ENCODE data around the gene BCL2L11. TPM values are rescaled to one million over a fixed set of nuclear protein-coding genes. Genes with fewer than 3 reads are reported as not detected.

Gene BCL2L11
- total RNA-seq, 1 experiment from 2014 or later: 21.2 TPM

- no peak overlapping the region for H3K18ac ChIP-seq (ENCODE audit: insufficient read length, low read depth, low read length)
- H3K23ac ChIP-seq (ENCODE audit: insufficient read length, low read depth, low read length): no peak overlapping the region
- H3K79me2 ChIP-seq (ENCODE audit: insufficient read depth, low read length): no peaks in the 10 kb centered on the region
- no peak overlapping the region for H2AFZ ChIP-seq (ENCODE audit: low read length)
- H2BK12ac ChIP-seq (ENCODE audit: insufficient read length, low read depth, low read length): no peak overlapping the region
- H3K27ac ChIP-seq (ENCODE audit: insufficient read length, low read depth, low read length): no peak overlapping the region
- no peak overlapping the region for H3K56ac ChIP-seq (ENCODE audit: insufficient read length, low read depth, low read length)
- H3K4ac ChIP-seq (ENCODE audit: low read depth, low read length): no peak overlapping the region
- Mint-ChIP-seq H3K4me3 (no peak overlapping the region), H3K4me1 (no peaks in the 10 kb centered on the region), H3K27ac (no peak overlapping the region), H3K27me3 (ENCODE audit: low read depth) (peaks cover 8% of the 10 kb centered on the region), H3K36me3 (ENCODE audit: insufficient read depth in 1 of 3, low read depth in 3 of 3) (no peaks in the 10 kb centered on the region), H3K9me3 (no peaks in the 10 kb centered on the region)
- no peak overlapping the region for H4K5ac ChIP-seq (ENCODE audit: insufficient read length, low read depth, low read length)
- no peak overlapping the region for H2BK120ac ChIP-seq (ENCODE audit: low read depth, low read length, poor library complexity, severe bottlenecking)
- DNase-seq: no peak
- H2BK5ac ChIP-seq (ENCODE audit: insufficient read length, low read length): no peak overlapping the region
- no peaks in the 10 kb centered on the region; the same call in 1 of the 2 replicates for H3K27me3 ChIP-seq (ENCODE audit: insufficient read depth, low read length)
- H3K9ac ChIP-seq (ENCODE audit: extremely low read depth, insufficient read length, low read length): no peak overlapping the region
- H4K91ac ChIP-seq (ENCODE audit: insufficient read length, low read depth, low read length): no peak overlapping the region
- H2BK15ac ChIP-seq (ENCODE audit: low read depth, low read length): no peak overlapping the region
- no peak overlapping the region for H2BK20ac ChIP-seq (ENCODE audit: low read depth, low read length, poor library complexity, severe bottlenecking)
- no CpG with 5 or more reads among the region's 2 CpGs for WGBS (ENCODE audit: extremely low coverage, insufficient read length, low lambda C conversion rate)
- H3K4me1 ChIP-seq (ENCODE audit: insufficient read depth, low read length): no peaks in the 10 kb centered on the region
- H3K23me2 ChIP-seq (ENCODE audit: insufficient read length, low read depth, low read length, poor library complexity, severe bottlenecking): no peaks in the 10 kb centered on the region
- no peak overlapping the region for H2AK5ac ChIP-seq (ENCODE audit: insufficient read length, low read length)
- H4K20me1 ChIP-seq (ENCODE audit: control insufficient read depth, insufficient read depth, insufficient read length): no peaks in the 10 kb centered on the region
- H3K14ac ChIP-seq (ENCODE audit: insufficient read depth, low read length): no peak overlapping the region; the same call in 1 of the 2 replicates
- H3K79me1 ChIP-seq (ENCODE audit: insufficient read depth, low read depth, low read length, poor library complexity, severe bottlenecking): no peaks in the 10 kb centered on the region
- H3T11ph ChIP-seq (ENCODE audit: low read length): no peak overlapping the region
- TF ChIP-seq, protein P1, sequence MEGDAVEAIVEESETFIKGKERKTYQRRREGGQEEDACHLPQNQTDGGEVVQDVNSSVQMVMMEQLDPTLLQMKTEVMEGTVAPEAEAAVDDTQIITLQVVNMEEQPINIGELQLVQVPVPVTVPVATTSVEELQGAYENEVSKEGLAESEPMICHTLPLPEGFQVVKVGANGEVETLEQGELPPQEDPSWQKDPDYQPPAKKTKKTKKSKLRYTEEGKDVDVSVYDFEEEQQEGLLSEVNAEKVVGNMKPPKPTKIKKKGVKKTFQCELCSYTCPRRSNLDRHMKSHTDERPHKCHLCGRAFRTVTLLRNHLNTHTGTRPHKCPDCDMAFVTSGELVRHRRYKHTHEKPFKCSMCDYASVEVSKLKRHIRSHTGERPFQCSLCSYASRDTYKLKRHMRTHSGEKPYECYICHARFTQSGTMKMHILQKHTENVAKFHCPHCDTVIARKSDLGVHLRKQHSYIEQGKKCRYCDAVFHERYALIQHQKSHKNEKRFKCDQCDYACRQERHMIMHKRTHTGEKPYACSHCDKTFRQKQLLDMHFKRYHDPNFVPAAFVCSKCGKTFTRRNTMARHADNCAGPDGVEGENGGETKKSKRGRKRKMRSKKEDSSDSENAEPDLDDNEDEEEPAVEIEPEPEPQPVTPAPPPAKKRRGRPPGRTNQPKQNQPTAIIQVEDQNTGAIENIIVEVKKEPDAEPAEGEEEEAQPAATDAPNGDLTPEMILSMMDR (conservative IDR thresholded peaks at IDR 0.05): no peak
- H3K4me2 ChIP-seq (ENCODE audit: insufficient read depth, insufficient read length, low read length): no peak overlapping the region
- H4K8ac ChIP-seq (replicated peaks; ENCODE audit: insufficient read length, low read depth, low read length): no peak overlapping the region
- H3K9me3 ChIP-seq (ENCODE audit: control insufficient read depth, low read depth, low read length): no peaks in the 10 kb centered on the region
Measured at GRCh38 chr2:111182121-111182520, 61.4 kb downstream of the BCL2L11 start.

Measured in H9 (cell line).